HEK293T (cell line): Measurements from ENCODE around the gene ZNF516.

ENCODE experiments used
- ARNT ChIP-seq: fragments of 450-650 bp; IDR thresholded peaks from 2 replicates; pipeline ENCODE4 v1.6.1; 2017; ENCODE audit warnings: mild to moderate bottlenecking
- FOXM1 ChIP-seq: fragments of 450-650 bp; IDR thresholded peaks from 2 replicates; pipeline ENCODE4 v1.6.1; 2017; ENCODE audit warnings: mild to moderate bottlenecking, borderline replicate concordance
- HDGF ChIP-seq: fragments of 450-650 bp; IDR thresholded peaks from 2 replicates; pipeline ENCODE4 v1.6.1; 2017; ENCODE audit warnings: antibody characterized with exemption, borderline replicate concordance
- SUZ12 ChIP-seq: fragments of 450-650 bp; IDR thresholded peaks from 2 replicates; pipeline ENCODE4 v1.6.1; 2016; ENCODE audit warnings: mild to moderate bottlenecking

DNA sequence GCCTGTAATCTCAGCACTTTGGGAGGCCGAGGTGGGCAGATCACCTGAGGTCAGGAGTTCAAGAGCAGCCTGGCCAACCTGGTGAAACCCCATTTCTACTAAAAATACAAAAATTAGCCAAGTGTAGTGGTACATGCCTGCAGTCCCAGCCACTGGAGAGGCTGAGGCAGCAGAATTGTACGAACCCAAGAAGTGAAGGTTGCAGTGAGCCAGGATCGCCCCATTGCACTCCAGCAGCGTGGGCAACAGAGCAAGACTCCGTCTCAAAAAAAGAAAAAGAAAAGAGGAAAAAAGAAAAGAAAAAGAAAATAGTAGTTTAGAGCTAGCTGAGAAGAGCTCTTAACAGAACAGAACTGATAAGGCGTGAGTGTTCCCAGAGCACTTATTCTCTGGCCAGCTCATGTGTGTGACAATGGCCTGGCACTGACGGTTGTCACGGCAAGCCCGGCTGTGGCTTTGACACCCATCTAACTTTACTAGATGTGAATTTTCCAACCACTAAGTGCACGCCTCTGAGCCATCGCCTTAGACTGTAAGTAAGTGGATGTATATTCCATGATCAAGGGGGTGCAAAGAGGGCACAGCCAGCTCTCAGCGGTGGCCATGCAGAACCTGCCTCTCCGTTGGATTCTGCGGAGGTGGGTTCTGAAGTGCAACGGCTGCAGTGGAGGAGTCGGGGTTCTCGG, 80.0 kb downstream of the ZNF516 start:
- TF ChIP-seq ARNT: no peak
- TF ChIP-seq HDGF: no peak
- TF ChIP-seq SUZ12: no peak
- no peak for TF ChIP-seq FOXM1
